DND-41 (cell line): ENCODE results near the gene RBMX.

Experiments
- EZH2 ChIP-seq: IDR thresholded peaks from 3 replicates; pipeline ENCODE4 v1.6.1; 2012; ENCODE audit warnings: borderline replicate concordance, low read depth, mild to moderate bottlenecking, moderate library complexity, low read length, inconsistent platforms; ENCODE audit not compliant: severe bottlenecking
- TF ChIP-seq, protein P1 (sequence below): IDR thresholded peaks from 2 replicates; pipeline ENCODE4 v1.5.1; 2012; ENCODE audit warnings: borderline replicate concordance, low read length, moderate library complexity, mild to moderate bottlenecking; ENCODE audit not compliant: poor library complexity, severe bottlenecking; ENCODE audit errors: extremely low read depth

DNA sequence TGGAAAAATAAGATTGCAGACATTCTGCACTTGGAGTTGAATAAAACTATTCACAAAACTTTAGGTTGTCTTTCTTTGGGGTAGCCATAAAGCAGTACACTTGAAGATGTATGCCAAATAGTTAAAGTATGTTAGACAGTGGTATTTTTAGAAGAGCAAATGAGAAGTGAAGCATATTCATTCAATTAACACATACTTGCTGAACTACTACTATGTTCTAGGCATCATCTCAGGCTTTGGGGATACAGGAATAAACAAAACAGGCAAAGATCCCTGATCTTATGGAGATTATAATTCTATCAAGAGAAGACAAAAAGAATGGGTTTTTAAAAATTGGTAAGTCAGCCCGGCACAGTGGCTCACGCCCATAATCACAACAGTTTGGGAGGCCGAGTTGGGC is 29.0 kb downstream of the RBMX start:
- TF ChIP-seq, protein P1, sequence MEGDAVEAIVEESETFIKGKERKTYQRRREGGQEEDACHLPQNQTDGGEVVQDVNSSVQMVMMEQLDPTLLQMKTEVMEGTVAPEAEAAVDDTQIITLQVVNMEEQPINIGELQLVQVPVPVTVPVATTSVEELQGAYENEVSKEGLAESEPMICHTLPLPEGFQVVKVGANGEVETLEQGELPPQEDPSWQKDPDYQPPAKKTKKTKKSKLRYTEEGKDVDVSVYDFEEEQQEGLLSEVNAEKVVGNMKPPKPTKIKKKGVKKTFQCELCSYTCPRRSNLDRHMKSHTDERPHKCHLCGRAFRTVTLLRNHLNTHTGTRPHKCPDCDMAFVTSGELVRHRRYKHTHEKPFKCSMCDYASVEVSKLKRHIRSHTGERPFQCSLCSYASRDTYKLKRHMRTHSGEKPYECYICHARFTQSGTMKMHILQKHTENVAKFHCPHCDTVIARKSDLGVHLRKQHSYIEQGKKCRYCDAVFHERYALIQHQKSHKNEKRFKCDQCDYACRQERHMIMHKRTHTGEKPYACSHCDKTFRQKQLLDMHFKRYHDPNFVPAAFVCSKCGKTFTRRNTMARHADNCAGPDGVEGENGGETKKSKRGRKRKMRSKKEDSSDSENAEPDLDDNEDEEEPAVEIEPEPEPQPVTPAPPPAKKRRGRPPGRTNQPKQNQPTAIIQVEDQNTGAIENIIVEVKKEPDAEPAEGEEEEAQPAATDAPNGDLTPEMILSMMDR = no peak
- no peak for TF ChIP-seq EZH2
